WERI-Rb-1 (cell line): ENCODE measurements around the gene SGTB.
A peak's percentile ranks its signal among the peaks of the same experiment; 100 is the strongest.
"Not testable (repeated sequence)": the region's sequence is repeated elsewhere in the genome, so short reads cannot be mapped to it uniquely, and the experiment has no call there.

Experiments
- DNase-seq: peaks from one replicate; pipeline ENCODE4 v3.0.0-alpha.2; 2020
- H3K27ac ChIP-seq: fragments of 250-450 bp; sonication (Bioruptor Pico); 2 replicates; pipeline ENCODE4 v1.5.1; 2020; ENCODE audit warnings: mild to moderate bottlenecking, moderate library complexity
- H3K27me3 ChIP-seq: fragments of 250-450 bp; sonication (Bioruptor Pico); 2 replicates; pipeline ENCODE4 v1.5.1; 2021; ENCODE audit warnings: mild to moderate bottlenecking, low read depth, moderate library complexity; ENCODE audit not compliant: insufficient read depth, severe bottlenecking
- H3K36me3 ChIP-seq: fragments of 250-450 bp; sonication (Bioruptor Pico); 2 replicates; pipeline ENCODE4 v1.5.1; 2020; ENCODE audit warnings: mild to moderate bottlenecking, moderate library complexity
- H3K4me3 ChIP-seq: 2 replicates; pipeline ENCODE4 v1.5.1; 2011; ENCODE audit warnings: low read depth, mild to moderate bottlenecking, control low read depth, low read length
- H3K9me3 ChIP-seq: fragments of 250-450 bp; sonication (Bioruptor Pico); 2 replicates; pipeline ENCODE4 v1.5.1; 2021; ENCODE audit warnings: mild to moderate bottlenecking, moderate library complexity; ENCODE audit not compliant: severe bottlenecking
- CTCF ChIP-seq: IDR thresholded peaks from 2 replicates; pipeline ENCODE4 v1.5.1; 2011; ENCODE audit warnings: low read depth, mild to moderate bottlenecking, control low read depth, inconsistent platforms, low read length

Gene SGTB

DNA sequence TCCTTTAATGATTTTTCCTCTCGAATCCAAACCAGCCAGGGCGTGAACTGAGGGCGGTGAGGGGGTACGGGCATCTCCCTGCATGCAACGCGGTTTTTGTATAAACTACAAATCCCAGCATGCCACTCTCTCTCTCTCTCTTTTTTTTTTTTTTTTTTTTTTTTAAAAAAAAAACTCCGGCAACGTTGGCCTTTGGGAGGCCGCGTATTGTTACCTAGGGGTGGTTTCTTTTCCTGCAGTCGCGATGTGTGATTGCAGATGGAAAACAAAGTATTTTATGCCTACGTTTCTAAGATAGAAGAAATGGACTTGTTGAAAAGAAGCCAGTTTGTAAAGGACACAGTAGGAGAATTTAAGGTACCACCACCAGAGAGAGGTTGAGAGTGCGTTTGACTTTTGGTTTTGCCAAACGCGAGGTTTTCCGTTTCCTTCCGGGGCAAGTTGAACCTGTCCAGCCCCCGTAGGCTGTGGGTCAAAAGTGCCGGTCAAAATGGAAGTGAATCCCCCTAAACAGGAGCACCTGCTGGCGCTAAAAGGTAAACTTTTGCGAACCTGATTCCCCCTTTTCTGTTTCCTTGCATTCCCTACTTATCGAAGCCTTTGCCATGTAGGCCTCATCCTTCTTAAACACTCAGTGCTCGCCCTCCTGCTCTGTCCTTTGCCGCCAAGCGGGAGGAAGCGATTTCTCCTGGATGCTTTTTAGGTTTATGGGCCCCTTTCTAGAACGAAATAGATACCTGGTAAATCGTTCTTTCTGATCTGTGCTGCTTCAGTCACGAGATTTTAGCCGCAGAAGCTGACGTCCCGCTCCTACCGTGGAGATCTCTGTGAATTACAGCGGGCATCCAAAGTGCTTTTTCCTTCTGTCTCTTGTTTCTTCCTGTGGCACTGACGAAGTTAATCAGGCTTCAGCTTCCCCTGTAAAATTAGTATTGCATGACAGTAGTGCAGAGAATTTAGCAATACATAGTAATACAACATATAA, 97.0 kb downstream of the SGTB start, which contains the start of the genes SHLD3 and TRAPPC13:
TSS of gene SHLD3 (plus strand) at position 457 of the 985 bp plus-strand sequence. CDS start 4,561 bp downstream, outside the sequence.
TSS of gene TRAPPC13 (plus strand) at position 457 of the 985 bp plus-strand sequence. CDS start at position 491, 34 bp downstream.
- Histone ChIP-seq H3K36me3 (peaks cover 9% of the 10 kb centered on the region), H3K27me3 (no peaks in the 10 kb centered on the region), H3K9me3 (no peaks in the 10 kb centered on the region), H3K27ac (peak within 1 kb of the TSS; percentile 94), H3K4me3 (peak within 1 kb of the TSS; percentile 78)
- no peak for TF ChIP-seq CTCF
- DNase-seq, result peak; percentile 79

DNA sequence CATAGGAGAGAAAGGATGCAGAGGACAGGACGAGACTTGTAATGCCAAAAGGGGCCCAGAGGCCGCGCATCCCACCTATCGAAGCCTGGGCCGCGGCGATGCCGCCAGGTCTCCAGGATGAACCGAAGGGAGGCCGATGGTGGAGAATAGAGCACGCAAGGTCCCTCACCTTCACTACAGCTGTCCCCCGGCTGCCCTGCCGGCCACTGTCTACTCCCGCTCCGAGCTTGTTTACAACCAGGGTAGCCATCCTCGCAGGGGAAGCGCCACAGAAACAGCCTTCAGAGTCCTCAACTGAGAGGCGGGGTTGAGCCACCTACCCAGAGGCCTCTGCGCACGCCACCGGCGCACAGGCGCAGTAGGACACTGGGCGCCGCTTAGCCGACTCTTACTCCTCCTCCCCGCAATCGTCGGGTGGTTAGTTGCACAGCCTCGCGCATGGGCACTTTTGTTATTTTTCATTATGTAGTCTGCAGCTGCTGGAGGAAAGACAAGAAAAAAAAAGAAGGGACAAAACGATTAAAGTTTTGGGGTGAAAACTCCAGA, 97.8 kb downstream of the SGTB start, which contains the start of gene TRIM23:
TSS of gene TRIM23 (minus strand) at position 309 of the 546 bp plus-strand sequence. CDS start at position 250, 59 bp downstream.
- Histone ChIP-seq H3K27me3 (no peaks in the 10 kb centered on the region), H3K9me3 (no peaks in the 10 kb centered on the region), H3K27ac (peak within 1 kb of the TSS; percentile 94), H3K36me3 (peaks cover 1% of the 10 kb centered on the region), H3K4me3 (peak within 1 kb of the TSS; percentile 78)
- 0 out of 2 replicates have a peak, but pooled peaks have one; percentile 14 for TF ChIP-seq CTCF
- DNase-seq, result peak; percentile 92

DNA sequence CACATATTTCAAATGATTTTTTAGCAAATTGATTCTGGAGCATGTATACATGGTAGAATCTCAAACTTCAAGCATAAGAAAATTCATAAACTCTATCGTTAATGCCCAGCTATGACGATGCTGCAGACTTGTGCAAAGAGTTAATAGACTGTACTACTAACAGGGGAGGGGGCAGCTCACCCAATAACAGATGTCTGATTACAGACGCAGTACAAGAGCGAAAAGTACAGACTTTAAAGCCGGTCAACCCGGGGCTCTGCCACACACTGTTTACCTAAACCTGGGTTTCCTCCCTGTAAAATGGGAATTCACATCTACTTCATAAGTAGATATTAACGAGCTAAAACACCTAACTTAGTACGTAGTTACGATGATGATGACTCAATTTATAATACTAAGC, 98.4 kb downstream of the SGTB start:
- DNase-seq, result no peak
- no peaks in the 10 kb centered on the region for H3K27me3 ChIP-seq
- no peak for TF ChIP-seq CTCF
- peak overlapping the region; percentile 78 for H3K4me3 ChIP-seq
- H3K36me3 ChIP-seq, result no peaks in the 10 kb centered on the region; the same call in 1 of the 2 replicates
- no peaks in the 10 kb centered on the region for H3K9me3 ChIP-seq
- peak overlapping the region; percentile 94; the same call in 1 of the 2 replicates for H3K27ac ChIP-seq

DNA sequence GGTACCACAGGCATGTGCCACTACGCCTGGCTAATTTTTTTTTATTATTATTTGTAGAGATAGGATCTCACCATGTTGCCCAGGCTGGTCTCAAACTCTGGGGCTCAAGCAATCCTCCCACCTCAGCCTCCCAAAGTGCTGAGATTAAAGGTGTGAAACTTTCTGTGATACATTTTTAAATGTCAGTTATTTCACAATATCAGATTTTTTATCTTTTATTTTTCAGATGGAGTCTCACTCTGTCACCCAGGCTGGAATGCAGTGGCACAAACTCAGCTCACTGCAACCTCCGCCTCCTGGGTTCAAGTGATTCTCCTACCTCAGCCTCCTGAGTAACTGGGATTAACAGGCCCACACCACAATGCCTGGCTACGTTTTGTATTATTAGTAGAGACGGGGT, 99.9 kb downstream of the SGTB start:
- not testable (repeated sequence) for H3K27me3 ChIP-seq, H3K27ac ChIP-seq, H3K36me3 ChIP-seq, H3K9me3 ChIP-seq, DNase-seq, H3K4me3 ChIP-seq

DNA sequence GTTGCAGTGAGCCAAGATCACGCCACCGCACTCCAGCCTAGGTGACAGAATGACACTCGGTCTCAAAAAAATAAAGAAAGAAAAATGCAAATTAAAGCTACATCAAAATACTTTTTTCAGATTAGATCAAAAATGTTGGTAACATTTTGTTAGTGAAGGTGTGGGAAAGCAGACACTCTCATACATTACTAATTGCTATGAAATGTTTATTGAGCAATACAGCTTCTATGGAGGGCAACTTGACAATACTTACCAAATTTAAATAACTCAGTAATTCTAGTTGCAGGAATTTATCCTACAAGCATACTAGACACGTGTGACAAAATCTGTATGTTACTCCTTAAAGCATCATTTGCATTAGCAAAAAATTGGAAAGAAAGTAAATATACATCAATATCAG, 101.9 kb downstream of the SGTB start:
- no peak for DNase-seq
- Histone ChIP-seq H3K27me3 (no peaks in the 10 kb centered on the region), H3K9me3 (no peaks in the 10 kb centered on the region), H3K27ac (no peak overlapping the region), H3K4me3 (no peak overlapping the region), H3K36me3 (peaks cover 10% of the 10 kb centered on the region)
- no peak for TF ChIP-seq CTCF
